ENCODE measurements around the gene CLEC2L.

Gene CLEC2L

DNA sequence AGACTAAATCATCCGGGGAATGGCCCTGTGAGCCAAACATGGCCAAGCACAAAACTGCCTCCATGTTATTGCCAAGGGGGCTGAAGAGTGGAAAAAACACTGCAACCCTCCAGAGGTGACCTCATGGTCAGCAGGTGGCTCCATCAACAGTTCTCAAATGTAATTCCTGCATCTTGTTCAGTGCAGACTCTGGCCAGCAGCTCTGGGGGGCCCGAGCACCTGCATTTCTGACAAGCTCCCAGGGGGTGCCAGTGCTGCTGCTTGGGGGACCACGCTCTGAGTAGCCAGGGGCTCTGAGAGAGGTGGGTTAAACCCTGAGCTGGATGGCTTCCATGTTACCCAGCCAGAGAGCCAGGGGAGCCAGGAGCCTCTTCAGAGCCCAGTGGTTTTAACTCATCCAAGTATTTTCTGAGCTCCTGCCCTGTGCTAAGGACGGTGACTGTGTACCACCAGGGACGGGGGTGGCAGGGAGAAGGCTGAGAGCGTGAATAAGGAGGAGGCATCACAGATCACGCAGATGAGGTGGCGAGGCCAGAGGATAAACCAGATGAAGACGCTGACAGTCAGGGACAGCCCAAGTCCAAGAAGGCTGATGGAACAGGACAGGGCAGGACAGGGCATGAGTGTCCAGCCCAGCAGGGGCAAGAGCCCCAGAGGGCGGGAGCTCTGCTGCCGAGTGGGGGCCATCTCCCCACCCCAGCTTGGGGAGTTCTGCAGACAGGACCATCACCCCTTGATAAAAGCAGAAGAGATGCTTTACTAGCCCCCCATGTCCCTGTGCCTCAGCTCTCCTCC is 52.9 kb downstream of the CLEC2L start:
- no peak for DNase-seq

DNA sequence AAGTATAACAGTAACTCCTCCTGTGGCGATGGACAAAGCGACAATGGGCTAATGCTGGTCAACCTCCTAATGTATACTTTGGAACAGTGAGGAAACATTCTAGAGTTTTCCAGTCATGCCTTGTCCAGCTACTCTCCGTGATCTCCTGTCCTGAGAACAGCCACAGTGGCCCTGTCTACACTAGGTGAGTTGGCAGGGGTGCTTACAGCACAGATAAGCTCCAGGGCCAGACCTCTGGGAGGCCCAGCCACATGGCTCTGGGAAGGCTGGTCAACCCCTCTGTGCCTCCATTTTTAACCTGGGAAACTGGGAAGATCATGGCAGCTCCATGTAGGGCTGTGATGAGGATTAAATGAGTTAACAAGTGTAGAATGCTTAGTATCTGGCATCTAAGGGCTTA is 57.0 kb downstream of the CLEC2L start:
- DNase-seq, result no peak

DNA sequence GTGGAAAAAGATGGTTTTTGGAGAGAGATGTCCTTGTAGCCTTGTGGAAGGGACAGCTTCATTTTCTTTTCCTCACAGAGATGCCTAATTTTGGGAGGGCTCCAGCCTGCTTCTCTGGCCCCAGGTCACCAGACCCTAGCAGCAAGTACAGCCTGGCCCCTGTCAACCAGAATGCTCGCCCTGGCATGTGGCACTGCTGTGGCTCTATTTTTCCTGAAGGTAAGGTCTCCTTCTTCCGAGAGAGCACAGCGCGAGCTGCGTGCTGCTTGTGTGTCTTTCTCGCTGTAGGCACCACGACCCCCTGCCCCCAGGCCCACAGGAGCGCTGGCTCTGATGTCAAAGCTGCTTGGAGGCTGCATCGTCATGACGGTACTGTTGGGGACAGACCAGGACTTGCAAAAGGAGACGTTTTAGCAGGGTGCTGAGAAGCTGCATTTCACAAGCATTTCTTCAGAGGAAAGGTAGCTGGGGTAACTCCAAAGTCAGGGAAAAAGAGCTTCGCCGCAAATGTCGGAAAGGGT is 58.7 kb downstream of the CLEC2L start:
- DNase-seq, result no peak

GRCh38 chr7:139582671-139583155 is 59.2 kb downstream of the CLEC2L start:
- DNase-seq, result no peak

DNA sequence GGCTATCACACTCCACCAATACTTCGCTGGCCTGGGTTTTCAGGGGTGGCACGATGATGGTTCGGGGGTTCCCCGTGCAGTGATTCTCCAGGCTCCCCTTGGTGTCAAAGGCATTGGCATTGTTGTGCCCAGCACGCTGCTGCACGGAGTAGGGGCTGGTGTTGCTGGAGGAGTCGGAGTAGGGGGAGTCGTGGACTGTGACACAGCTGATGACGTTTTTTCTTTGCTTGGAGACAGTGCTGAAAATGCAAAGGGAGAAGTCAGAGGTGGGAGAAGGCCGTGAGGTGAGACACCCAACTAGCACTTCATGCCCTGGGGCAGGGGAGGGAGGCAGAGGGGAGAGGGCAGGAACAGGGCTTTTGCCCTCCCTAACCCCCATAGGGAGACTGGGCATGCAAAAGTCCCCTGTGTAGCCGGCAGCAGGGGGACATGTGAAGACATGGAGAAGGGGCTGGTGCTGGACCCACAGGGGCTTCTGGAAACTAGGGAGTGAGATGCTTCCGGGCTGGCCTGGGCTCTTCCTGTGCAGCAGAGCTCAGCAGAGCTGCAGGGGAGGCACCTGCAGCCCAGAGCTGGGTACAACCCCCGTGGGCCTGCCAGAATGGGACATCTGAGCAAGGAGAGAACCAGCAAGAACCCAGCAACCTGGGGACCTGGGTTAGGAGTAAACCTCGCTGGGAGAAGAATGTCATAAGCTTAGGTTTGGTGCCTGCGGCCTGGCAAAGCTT is 60.5 kb downstream of the CLEC2L start:
- DNase-seq, result no peak

DNA sequence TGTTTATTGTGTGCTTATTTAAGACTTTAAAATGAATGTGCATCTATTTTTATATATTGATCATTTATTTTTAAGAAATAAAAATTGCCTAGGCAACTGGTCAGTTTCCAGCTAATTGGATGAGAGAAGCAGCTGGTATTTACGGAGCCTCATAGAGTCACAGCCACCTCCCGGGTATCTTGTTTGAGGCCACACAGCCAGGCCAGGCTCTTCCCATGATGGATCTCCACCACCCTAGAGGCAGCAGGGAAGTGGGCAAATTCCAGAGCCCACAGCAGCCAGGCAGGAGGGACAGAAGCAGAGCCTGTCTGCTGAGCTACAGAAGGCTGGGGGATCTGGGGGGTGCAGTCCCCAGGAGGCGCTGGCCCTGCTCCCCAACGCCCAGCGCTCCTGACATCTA is 61.6 kb downstream of the CLEC2L start:
- no peak for DNase-seq

DNA sequence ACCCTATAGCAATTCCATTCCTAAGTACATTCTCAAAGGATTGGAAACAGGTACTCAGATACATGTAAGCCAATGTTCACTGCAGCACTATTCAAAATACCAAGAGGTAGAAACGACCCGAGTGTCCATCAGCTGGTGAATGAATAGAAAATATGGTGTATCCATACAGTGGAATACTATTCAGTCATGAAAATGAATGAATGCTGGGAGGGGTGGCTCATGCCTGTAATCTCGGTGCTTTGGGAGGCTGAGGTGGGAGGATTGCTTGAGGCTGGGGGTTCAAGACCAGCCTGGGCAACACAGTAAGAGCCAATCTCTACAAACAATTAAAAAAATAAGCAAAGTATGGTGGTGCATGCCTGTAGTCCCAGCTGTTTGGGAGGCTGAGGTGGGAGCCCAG is 62.8 kb downstream of the CLEC2L start:
- DNase-seq, result no peak

- DNase-seq, result no peak
Measured at GRCh38 chr7:139587535-139587934, 64.0 kb downstream of the CLEC2L start.

DNA sequence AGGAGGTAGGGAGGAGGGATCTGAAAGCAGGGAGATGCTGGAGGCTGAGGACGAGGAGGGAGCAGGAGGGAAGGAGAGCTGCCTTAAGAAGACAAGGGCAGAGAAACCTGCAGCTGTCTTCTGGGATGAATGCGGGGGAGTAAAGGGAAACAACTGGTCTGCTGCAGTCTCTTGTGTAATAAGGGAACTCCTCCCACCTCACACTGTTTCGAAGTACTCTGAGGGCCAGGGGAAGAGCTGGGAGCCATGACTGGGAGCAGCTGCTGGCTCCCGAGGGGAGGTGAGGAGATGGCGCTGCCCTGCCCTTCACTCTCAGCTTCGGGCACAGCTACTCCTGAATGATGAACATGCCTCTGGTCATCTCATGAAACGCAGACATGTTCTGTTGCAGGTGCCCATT is 65.1 kb downstream of the CLEC2L start:
- DNase-seq, result peak; percentile 90

DNA sequence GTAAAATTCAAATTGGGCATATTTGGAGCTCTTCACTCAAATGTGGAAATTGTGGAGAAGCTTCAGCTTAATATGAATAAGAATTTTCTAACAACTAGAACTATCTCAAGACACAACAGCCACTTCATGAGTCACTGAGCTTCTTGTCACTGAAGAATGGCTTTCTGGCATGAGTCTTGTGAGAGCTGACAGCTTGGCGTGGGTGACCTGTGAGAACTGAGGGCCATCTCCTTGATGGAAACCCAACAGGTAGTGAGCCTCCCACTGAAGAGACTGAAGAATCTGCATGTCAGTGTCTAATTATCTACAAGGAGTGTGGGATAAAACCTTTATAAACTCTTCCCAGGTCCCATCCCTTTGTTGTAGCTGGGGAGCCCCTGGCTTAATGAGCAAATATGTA is 66.0 kb downstream of the CLEC2L start:
- no peak for DNase-seq

GRCh38 chr7:139591550-139592195 is 68.2 kb downstream of the CLEC2L start:
- DNase-seq, result no peak

DNA sequence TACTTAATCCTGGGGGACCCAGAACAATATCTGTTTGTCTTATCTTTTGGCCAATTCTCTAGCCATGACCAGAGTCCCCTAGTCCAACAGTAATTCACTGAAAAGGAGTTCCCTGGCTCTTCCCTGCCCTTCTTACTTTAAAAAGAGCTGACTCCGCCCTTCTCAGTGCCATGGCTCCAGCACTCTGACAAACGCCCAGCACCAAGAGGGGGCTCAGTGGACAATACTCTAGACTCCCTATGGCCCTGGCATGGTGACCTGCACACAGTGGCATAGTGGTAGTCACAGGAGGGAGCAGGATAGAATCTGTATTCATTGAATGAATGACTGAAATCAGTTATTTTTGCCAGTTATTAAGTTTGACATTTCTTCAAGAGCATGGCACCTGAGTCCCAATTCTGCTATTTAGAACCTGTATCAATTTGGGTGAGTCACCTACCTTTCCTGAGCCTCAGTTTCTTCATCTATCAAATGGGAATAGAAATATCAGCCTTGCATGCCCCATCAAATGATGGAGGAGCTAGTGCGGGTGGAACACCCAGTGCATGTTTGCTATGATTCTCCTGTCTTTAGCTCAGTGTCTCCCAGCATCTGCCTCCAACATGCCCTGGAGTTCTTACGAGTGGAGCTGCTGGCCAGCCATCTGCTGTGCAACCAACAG is 69.4 kb downstream of the CLEC2L start:
- DNase-seq, result no peak

GRCh38 chr7:139594090-139594489 is 70.6 kb downstream of the CLEC2L start:
- DNase-seq, result no peak
